ENCODE results near the gene TNFRSF6B. TPM values are rescaled to one million over a fixed set of nuclear protein-coding genes. Genes with fewer than 3 reads are reported as not detected.

The TNFRSF6B gene
- polyA plus RNA-seq, 2 of the 4 experiments (the other 2 are of a cell fraction): 0.22 to 0.66 TPM

GRCh38 chr20:63661959-63662812 is 34.3 kb upstream of the TNFRSF6B start:
- H3K9me3 ChIP-seq: no peaks in the 10 kb centered on the region
- no peak overlapping the region for H3K4me3 ChIP-seq
- no peak overlapping the region for H3K4me2 ChIP-seq
- no peak overlapping the region for H3K27ac ChIP-seq
- no peak for FAIRE-seq
- POLR2A ChIA-PET: no interaction called here
- DNase-seq (ENCODE audit: low read depth in 1 of 2, low spot score in 1 of 2): no peak
- 89% methylated on average over 23 of the region's 33 CpGs for WGBS (ENCODE audit: missing lambda C conversion rate)
- CTCF ChIA-PET: interaction anchor here (0.9 to 2.7 kb wide), 4 partner anchors 19 to 312 kb away, joined by 3 to 9 read pairs (median 6); partner anchors contain the start of gene PTK6
- no peak for ATAC-seq
- H3K4me1 ChIP-seq: peaks cover 6% of the 10 kb centered on the region; the same call in 2 of the 3 replicates
- TF ChIP-seq HMGXB4 (CRISPR knock-in tag; IDR thresholded peaks at IDR 0.05; ENCODE audit: borderline replicate concordance) (no peak), ZSCAN20 (CRISPR knock-in tag; IDR thresholded peaks at IDR 0.05) (no peak), CEBPB (IDR thresholded peaks at IDR 0.05) (no peak), PBX3 (IDR thresholded peaks at IDR 0.05) (no peak), FOXS1 (CRISPR knock-in tag; IDR thresholded peaks at IDR 0.05) (no peak), HDAC2 (IDR thresholded peaks at IDR 0.05) (no peak), HEYL (CRISPR knock-in tag; IDR thresholded peaks at IDR 0.05) (no peak), RAD21 (conservative IDR thresholded peaks at IDR 0.05 in 1 of 2, IDR thresholded peaks at IDR 0.05 in 1 of 2) (no peak)

- no peak for ATAC-seq
- TF ChIP-seq ZNF302 (CRISPR knock-in tag; IDR thresholded peaks at IDR 0.05) (no peak), FOXS1 (CRISPR knock-in tag; IDR thresholded peaks at IDR 0.05) (no peak), KDM1A (IDR thresholded peaks at IDR 0.05; ENCODE audit: low read depth) (no peak), CBX8 (IDR thresholded peaks at IDR 0.05) (no peak)
- Histone ChIP-seq H3K4me1 (peaks cover 6% of the 10 kb centered on the region; the same call in 2 of the 3 replicates), H3K4me3 (no peak overlapping the region), H3K4me2 (no peak overlapping the region), H3K9me3 (no peaks in the 10 kb centered on the region), H3K27ac (no peak overlapping the region)
- ChIA-PET CTCF (interaction anchor here (0.9 to 2.7 kb wide), 2 partner anchors 18 to 311 kb away, joined by 4 to 8 read pairs; no protein-coding TSS in a partner anchor), POLR2A (no interaction called here)
- no peak for DNase-seq (ENCODE audit: low read depth in 1 of 2, low spot score in 1 of 2)
- FAIRE-seq: no peak
- 84% methylated on average over 9 of the region's 9 CpGs for WGBS (ENCODE audit: missing lambda C conversion rate)
Observed at GRCh38 chr20:63662813-63663189, 33.7 kb upstream of the TNFRSF6B start.

- ChIA-PET CTCF (no interaction called here), POLR2A (no interaction called here)
- no peak for TF ChIP-seq EHF (CRISPR knock-in tag; IDR thresholded peaks at IDR 0.05)
- no peak for TF ChIP-seq FOXS1 (CRISPR knock-in tag; IDR thresholded peaks at IDR 0.05)
- Histone ChIP-seq H3K4me3 (no peak overlapping the region), H3K4me1 (peaks cover 6% of the 10 kb centered on the region; the same call in 2 of the 3 replicates), H3K27ac (no peak overlapping the region), H3K4me2 (no peak overlapping the region), H3K9me3 (no peaks in the 10 kb centered on the region)
- DNase-seq (ENCODE audit: low read depth in 1 of 2, low spot score in 1 of 2) (no peak), FAIRE-seq (no peak), ATAC-seq (no peak)
- WGBS (ENCODE audit: missing lambda C conversion rate): 91% methylated on average over 19 of the region's 26 CpGs
Observed at GRCh38 chr20:63663332-63664066, 33.0 kb upstream of the TNFRSF6B start.

- TF ChIP-seq RARB (CRISPR knock-in tag; IDR thresholded peaks at IDR 0.05): no peak
- TF ChIP-seq FOXS1 (CRISPR knock-in tag; IDR thresholded peaks at IDR 0.05): no peak
- TF ChIP-seq TP53 (CRISPR knock-in tag; IDR thresholded peaks at IDR 0.05): no peak
- no peak for TF ChIP-seq BHLHE40 (IDR thresholded peaks at IDR 0.05; ENCODE audit: low read depth, low read length)
- TF ChIP-seq PBX3 (IDR thresholded peaks at IDR 0.05): no peak
- Histone ChIP-seq H3K9me3 (no peaks in the 10 kb centered on the region), H3K4me2 (no peak overlapping the region), H3K4me3 (no peak overlapping the region), H3K27ac (no peak overlapping the region), H3K4me1 (peaks cover 3% of the 10 kb centered on the region; the same call in 2 of the 3 replicates)
- CTCF ChIA-PET: interaction anchor here (3.1 kb wide), 1 partner anchor 309 kb away, joined by 6 read pairs; no protein-coding TSS in a partner anchor
- POLR2A ChIA-PET: no interaction called here
- 93% methylated on average over 16 of the region's 22 CpGs for WGBS (ENCODE audit: missing lambda C conversion rate)
- DNase-seq (ENCODE audit: low read depth in 1 of 2, low spot score in 1 of 2): no peak
- no peak for FAIRE-seq
- ATAC-seq: no peak
Observed at GRCh38 chr20:63664143-63664851, 32.2 kb upstream of the TNFRSF6B start.
